ENCODE measurements around the gene DCAF4L1.

Gene DCAF4L1

GRCh38 chr4:42015438-42015837 lies 33.9 kb downstream of the DCAF4L1 start:
- Histone ChIP-seq H3K4me1 (ENCODE audit: control insufficient read depth, insufficient read depth, low read length) (no peaks in the 10 kb centered on the region), H3K27ac (ENCODE audit: extremely low read depth, low read depth, low read length) (no peak overlapping the region), H3K4me3 (ENCODE audit: low read depth, low read length) (no peak overlapping the region), H3K9me3 (ENCODE audit: control insufficient read depth, insufficient read depth, low read depth, low read length) (no peaks in the 10 kb centered on the region), H3K36me3 (ENCODE audit: control insufficient read depth in 2 of 2, insufficient read depth in 1 of 2, low read length in 2 of 2) (peaks cover 0 to 13% of the 10 kb centered on the region in 2 experiments; a peak in 1 of 3 replicates)
- no peak for TF ChIP-seq ZNF214 (tag by site-specific recombination; IDR thresholded peaks at IDR 0.05; ENCODE audit: borderline replicate concordance)
- CTCF ChIA-PET, result no interaction called here
- POLR2A ChIA-PET, result no interaction called here

GRCh38 chr4:42018451-42018850 lies 36.9 kb downstream of the DCAF4L1 start:
- ChIA-PET CTCF (interaction anchor here (0.7 kb wide), 1 partner anchor 56 kb away, joined by 3 read pairs; no protein-coding TSS in a partner anchor), POLR2A (no interaction called here)
- H3K4me3 ChIP-seq (ENCODE audit: low read depth, low read length), result no peak overlapping the region
- H3K4me1 ChIP-seq (ENCODE audit: control insufficient read depth, insufficient read depth, low read length), result no peaks in the 10 kb centered on the region
- no peak for TF ChIP-seq MYNN (tag by site-specific recombination; IDR thresholded peaks at IDR 0.05; ENCODE audit: borderline replicate concordance)
- no peak for TF ChIP-seq ZNF140 (tag by site-specific recombination; IDR thresholded peaks at IDR 0.05)
- no peak for TF ChIP-seq ELK4 (IDR thresholded peaks at IDR 0.05; ENCODE audit: borderline replicate concordance, low read depth, low read length)
- TF ChIP-seq ZNF473 (tag by site-specific recombination; IDR thresholded peaks at IDR 0.05), result no peak
- TF ChIP-seq TRIM28 (IDR thresholded peaks at IDR 0.05; ENCODE audit: borderline replicate concordance, low read length), result no peak
- TF ChIP-seq ZNF391 (tag by site-specific recombination; IDR thresholded peaks at IDR 0.05; ENCODE audit: borderline replicate concordance, low read depth), result no peak
- TF ChIP-seq ZNF621 (tag by site-specific recombination; IDR thresholded peaks at IDR 0.05), result no peak
- TF ChIP-seq ZNF624 (tag by site-specific recombination; IDR thresholded peaks at IDR 0.05), result no peak
- TF ChIP-seq PRDM4 (tag by site-specific recombination; IDR thresholded peaks at IDR 0.05), result no peak
- TF ChIP-seq MZF1 (tag by site-specific recombination; IDR thresholded peaks at IDR 0.05; ENCODE audit: borderline replicate concordance), result no peak
- TF ChIP-seq ZNF76 (tag by site-specific recombination; IDR thresholded peaks at IDR 0.05; ENCODE audit: borderline replicate concordance, low read depth), result no peak
- TF ChIP-seq FEZF1 (tag by site-specific recombination; IDR thresholded peaks at IDR 0.05), result no peak
- TF ChIP-seq ZNF596 (tag by site-specific recombination; IDR thresholded peaks at IDR 0.05), result no peak
- peaks cover 4 to 27% of the 10 kb centered on the region in 2 experiments for H3K36me3 ChIP-seq (ENCODE audit: control insufficient read depth in 2 of 2, insufficient read depth in 1 of 2, low read length in 2 of 2)
- H3K9me3 ChIP-seq (ENCODE audit: control insufficient read depth, insufficient read depth, low read depth, low read length), result no peaks in the 10 kb centered on the region
- no peak overlapping the region for H3K27ac ChIP-seq (ENCODE audit: extremely low read depth, low read depth, low read length)
